OCI-LY7 (cell line): ENCODE results near the gene FTO.

Experiments used
- CTCF ChIP-seq: fragments of 200-600 bp; sonication (generic); conservative IDR thresholded peaks from 2 replicates; pipeline ENCODE4 v1.5.1; 2014; ENCODE audit warnings: mild to moderate bottlenecking, antibody characterized with exemption, low read length, moderate library complexity, mixed read lengths
- EZH2phosphoT487 ChIP-seq: fragments of 200-600 bp; sonication (generic); IDR thresholded peaks from 2 replicates; pipeline ENCODE4 v1.6.1; 2018; ENCODE audit warnings: low read depth, borderline replicate concordance, mild to moderate bottlenecking, mixed run types, antibody characterized with exemption, low read length, moderate library complexity, mixed read lengths

DNA sequence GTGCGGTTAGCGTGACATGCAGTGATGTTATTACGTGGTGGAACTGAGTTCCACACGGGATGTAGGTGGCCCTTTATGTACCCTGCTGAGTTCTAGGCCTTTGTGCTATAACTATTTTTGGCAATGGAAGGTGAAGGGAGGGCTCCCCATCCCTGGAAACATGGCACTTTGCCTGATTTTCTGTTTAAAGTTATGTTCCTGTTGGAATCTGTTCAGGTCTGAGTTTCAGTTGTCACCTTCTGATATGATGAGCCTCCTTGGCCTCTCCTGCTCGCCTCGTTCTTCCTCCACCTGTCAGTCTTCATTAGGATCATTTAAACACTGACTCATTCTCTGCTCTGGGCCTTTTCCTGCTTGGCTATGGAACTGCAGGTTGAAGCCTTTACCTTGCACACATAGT, 200.6 kb downstream of the FTO start:
- TF ChIP-seq CTCF (no peak), EZH2phosphoT487 (no peak)
